G401.6 (cell line): Measurements from ENCODE around the gene FOXN1.

ENCODE experiments used
- FAIRE-seq: peaks from 2 replicates; lab custom pipeline; 2012; peaks lifted over from hg19 to GRCh38; lab: Jason Lieb, UNC

The FOXN1 gene

DNA sequence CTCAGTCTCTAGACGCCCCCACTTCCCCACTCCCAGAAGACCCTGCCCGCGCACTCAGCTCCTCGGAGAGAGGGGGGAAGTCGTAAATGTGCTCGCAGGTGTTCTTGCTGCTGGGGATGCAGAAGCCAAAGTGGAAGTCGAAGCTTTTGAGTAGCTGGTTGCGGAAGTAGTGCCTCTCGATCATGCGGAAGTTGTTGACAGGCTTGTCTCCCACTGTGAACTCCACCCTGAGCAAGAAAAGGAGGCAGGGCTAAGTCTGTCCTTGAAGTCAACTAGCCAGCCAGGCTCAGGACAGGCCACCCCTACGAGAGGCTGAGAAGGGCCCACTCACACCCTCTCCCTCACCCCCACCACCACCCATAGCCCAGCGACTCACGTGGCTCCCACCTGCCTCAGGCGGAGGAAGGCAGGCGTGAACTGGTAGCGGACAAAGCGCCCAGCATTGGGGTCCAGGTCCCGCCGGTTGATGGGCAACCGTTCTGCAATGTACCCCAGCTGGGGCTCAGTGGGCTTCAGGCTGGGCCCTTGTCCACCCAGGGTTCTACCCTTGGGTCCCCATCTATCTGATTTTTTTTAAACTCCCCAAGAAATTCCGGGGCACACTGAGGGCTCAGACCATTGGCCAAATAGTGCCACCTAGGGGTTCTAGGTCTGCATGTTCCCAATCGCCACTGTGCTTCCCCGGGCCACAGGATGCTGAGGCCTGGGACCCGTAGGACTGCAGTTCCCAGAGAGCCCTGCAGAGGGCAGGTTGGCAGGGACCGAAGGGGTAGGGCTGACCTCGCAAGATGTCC lies 41.7 kb downstream of the FOXN1 start:
- FAIRE-seq, result peak; percentile 86

DNA sequence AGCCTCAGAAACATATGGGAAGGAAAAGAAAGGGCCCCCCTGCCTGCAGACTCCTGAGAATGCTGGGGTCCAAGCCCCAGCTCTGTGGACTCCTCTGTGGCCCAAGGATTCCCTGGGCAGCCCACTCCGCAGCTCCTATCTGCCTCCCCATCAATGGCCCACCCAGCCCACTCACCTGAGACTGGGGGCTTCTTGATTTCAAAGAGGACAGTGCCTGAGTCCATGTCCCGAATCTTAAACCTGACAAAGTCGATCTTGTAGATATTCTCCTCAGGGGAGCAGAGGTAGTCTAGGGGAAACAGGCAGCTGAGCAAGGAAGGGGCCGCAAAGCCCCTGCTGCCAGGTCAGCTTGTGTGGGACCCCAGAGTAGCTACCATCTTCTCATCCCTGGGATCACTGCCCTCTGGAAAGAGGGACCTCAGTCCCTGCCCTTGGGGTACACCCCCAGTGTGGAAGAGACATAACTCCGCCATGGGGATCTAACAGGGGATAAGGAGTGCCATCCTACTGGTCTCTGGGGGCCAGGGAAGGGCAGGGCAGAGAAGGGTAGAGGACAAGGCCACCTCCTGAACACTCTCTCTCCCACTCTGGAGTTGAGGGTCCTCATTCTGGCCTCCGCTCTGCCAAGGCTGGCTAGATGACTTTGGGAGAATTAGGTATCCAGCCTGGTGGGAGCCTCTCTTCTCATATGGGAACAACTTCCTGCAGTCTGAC lies 42.4 kb downstream of the FOXN1 start:
- no peak for FAIRE-seq

DNA sequence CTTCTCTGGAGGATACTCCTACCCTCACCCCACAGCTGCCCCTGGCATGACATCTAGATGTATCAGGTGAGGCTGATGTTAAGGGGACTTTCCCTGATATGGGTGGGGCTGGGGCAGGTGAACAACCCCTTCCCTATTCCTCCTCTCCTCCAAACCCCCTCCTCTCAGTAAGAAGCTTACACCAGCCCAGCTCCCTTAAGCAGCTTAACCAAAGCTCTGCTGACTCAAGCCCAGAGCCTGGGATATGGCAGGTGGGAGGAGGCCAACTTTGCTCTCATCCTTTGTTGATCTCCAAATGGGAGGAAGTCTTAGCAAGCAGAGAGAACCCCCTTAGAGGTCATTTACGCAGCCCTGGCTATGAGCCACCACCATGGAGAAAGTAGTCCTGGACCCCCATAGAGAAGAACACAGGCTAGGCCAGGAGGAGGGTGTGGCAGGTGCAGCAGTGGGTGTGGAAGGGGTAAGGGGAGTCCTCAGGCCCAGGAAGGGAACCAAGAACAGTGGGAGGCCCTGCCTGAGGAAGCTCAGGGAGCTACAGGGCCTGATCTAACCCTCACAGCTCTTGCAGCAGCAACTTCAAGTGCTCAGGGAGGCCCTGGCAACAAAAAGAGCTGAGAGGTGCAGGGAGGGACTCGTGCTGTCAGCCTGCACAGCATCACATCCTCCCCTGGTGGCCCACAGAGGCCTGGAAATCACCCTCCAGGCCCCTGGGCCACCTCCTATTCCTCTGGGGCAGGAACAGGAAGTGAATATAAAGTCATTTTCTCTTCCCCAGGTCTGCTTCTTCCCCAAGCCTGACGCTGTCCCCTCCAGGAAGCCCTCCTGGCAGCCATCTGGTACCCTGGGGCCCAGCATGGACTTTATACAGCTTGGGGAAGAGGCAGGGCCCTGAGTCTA lies 43.3 kb downstream of the FOXN1 start:
- FAIRE-seq, result no peak

DNA sequence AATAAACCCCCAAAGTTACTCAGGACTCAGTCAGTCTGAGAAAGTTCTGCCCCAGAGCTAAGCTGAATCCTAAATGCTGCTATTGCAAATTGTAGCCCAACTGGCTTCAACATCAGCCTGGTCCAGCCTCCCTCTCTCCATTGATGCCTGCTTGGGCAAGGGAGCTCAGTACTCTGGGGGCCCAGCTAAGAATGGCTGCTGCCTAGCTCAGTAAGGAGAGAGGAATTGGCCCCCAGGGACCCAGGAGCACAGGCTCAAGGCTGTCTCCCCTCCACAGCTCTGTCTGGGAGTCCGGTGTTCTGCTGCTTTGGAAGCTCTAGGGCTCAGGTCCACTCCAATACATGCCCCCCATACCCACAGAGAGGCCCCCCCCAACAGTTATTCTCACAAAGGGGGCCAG lies 44.7 kb downstream of the FOXN1 start:
- no peak for FAIRE-seq

DNA sequence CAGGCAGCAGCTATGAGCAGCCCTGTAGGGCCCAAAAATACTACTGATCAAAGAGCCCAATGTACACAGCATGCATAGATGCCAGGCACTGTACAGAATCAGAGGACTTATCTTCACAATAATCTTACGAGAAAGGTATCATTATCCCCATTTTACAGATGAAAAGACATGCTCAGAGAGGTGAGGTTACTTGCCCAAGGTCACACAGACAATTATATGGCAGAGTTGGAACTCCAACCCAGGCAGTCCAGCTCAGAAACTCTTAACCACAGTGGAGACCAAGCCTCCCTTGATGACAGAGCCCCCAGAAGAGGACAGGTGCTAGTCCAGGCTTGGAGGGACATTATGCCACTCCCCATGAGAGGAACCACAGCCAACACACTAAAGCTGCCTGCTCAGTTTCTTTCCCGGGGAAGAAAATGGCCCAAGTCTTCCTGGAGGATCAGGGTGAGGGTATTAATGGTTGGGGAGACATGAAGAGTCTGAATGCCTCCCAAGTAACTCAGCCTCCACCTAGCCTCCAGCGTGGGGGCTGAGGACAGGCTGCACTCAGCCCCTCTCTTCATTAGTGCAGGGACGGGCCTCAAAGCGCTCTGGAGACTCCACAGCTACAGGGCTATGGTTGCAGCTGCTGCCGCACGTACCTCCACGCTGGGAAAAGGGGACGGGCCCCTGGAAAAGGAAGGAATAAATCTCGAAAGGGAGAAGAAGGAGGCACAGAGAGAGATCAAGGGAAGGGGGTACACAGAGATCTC lies 45.5 kb downstream of the FOXN1 start:
- FAIRE-seq, result no peak

DNA sequence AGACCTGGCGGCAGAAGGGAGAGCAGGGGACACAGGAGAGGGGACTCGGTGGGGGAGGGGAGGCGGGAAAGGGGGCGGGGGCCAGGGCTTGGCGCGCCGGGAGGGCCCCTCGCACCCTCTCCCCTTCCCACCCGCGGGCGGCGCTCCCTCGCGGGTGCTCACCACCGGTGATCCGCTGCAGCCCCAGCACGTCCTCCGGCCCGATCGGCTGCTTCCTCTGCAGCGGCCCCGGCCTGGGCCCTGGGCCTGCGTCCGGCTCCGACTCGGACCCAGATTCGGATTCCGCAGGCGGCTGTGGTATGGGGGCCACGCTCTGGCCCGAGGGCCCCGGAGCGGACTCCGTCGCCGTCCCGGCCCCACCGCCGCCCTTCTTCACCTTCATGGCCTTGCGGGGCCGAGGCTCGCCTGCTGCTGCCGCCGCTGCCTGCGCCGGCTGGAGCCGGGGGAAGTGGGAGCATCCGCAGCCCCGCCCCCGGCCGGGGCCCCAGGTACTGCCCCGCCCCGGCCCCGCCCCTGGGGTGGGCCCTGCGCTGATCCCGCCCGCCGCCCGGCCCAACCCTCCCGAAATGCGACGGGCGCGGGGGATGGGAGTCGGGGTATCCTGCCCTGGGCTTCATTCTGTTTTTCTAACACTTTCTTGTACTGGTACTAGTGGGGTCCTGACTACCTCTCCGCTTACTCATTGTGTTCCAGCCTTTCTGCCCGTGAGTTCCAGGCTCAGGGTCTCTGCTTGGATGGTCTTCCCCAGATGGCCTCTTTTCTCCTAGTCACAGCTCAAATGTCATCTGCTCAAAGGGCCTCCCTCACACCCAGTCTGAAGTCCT lies 46.2 kb downstream of the FOXN1 start, which contains the start of gene UNC119:
TSS of gene UNC119 (minus strand) at position 449 of the 824 bp plus-strand sequence. CDS start at position 382, 67 bp downstream.
- no peak for FAIRE-seq

DNA sequence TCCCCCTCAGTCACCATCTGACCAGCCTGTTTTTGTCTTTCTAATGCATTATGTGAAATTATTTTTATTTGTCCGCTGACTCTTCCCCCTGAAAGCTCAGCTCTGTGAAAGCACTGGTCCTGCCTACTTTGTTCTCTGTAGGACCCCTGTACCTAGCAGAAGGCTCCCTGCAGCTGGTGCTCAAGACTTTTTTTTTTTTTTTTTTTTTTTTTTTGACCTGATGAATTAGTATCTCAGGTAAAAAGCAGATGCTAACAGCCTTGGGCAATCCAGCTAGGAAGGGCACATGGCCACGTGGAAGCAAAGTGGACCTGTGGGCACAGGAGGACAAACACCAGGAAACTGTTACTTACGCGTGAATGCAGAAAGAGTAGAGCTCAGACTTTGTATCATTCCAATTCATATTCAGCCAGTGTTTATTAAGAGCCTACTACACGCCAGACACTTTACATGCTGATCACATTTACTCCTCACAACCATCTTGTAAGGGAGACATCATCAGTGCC lies 46.9 kb downstream of the FOXN1 start:
- no peak for FAIRE-seq

DNA sequence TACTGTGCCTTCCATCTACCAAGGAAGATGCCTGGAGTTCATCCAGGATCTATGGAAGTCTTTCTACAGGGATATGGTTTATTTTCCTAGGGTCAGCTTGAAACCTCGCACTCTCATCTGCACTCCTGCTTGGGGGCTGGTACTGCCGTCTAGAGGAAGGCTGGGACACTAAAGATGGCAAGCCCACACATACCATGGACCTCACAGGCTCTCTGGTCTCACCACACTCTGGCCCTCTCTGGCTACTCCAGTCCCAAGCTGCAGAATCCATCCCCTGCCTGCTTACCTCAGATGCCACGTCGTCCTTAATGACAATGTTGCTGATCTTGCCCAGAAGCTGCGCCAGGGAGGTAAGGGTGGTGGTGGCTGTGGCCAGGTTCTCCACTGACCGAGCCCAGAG lies 48.4 kb downstream of the FOXN1 start:
- FAIRE-seq, result no peak

DNA sequence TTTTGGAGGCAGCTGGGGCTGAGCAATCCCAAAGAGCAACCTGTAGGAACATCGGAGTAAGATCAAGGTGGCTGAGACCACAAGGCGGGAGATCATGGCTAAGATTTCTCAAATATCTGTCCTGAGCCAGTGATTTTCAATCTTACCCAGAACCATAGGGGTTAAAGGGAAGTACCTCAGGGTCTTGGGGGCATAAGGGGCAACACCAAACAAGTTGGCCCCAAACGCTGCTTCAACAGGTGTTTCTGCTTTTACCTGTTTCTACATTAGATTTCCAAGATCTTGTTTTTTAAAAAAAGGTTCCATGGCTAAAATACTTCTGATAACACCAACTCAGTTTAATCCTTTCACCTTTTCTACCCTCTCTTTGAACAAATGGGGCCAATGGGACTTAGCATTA lies 48.9 kb downstream of the FOXN1 start:
- FAIRE-seq, result no peak

DNA sequence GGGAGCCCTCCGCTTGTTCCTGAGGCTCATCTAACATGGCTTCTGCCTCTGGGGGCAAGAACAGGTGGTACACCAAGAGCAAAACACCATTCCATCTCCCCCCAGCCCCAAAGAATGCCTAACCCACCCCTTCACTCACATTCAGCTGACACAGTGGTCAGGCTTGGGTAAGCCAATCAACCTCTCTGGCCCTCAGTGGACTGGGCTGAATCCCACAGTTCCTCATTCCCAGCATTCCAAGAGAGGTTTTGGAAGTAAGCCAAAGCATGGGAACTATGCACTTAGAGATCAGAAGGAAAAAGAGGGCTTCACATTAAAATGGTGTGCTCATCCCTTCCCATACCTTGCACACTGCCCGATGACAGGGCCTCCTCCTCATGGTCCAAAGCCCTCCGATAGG lies 57.3 kb downstream of the FOXN1 start:
- no peak for FAIRE-seq

DNA sequence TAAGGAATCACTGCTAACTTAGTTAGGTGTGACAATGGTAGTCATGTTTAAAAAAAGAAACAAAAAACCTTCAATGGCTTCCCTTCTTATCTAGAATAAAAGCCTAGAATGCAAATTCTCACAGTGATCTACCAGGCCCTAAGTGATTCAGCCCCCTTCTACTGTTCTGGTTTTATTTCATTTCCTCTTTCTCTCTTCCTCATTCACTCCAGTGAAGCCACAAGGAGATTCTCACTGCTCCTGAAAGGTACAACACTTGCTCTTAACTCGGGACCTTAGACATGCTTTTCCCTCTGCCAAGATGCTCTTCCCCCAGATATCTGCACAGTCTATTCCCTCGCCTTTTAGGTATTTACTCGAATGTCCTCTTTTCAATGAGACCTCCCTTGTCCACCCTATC lies 61.5 kb downstream of the FOXN1 start:
- FAIRE-seq, result no peak

DNA sequence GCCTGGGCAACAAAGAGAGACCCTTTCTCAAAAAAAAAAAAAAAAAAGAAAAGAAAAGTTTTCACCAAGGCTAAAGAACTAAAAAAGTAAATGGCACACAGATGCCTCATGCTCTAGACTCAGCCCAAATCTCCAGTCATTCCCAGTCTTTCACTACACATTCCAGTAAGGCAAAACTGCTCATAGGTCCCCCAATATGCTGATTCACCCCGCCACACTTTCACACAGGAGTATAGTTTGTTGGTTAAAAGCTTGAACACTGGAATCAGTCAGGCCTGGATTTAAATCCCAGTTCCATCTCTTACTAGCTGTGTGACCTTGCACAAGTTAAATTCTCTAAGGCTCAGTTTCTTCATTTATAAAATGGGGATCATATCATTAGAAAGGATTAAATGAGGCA lies 63.3 kb downstream of the FOXN1 start:
- no peak for FAIRE-seq

DNA sequence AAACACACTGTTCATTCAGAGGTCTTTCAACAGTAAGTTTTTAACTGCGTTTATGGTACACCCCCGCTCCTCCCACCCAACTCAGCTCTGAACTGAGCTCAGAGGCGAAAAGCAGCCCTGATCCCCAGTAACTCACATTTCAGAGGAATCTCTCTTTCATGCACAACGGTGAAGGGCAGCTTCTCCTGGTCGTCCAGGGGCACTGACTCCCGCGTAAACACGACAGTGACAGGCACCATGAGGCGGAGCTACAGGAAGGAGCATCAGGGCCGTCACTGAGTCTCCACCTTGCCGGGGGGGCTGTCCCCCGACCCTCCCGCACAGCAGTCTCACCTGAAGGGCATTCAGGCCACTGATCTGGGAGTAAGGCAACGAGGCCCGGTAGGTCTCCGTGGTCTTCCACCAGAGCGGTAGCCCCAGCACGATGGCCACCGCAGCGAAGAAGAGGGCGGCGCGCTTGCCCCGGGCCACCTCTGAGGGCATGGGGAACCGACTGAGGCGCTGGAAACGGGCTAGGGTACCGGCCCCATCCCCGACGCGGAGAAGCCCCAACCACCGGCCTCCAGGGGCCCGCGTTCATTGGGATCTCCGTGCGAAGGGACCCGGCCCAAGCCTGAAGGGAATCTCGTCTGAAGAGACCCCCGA lies 64.7 kb downstream of the FOXN1 start:
- FAIRE-seq, result no peak

DNA sequence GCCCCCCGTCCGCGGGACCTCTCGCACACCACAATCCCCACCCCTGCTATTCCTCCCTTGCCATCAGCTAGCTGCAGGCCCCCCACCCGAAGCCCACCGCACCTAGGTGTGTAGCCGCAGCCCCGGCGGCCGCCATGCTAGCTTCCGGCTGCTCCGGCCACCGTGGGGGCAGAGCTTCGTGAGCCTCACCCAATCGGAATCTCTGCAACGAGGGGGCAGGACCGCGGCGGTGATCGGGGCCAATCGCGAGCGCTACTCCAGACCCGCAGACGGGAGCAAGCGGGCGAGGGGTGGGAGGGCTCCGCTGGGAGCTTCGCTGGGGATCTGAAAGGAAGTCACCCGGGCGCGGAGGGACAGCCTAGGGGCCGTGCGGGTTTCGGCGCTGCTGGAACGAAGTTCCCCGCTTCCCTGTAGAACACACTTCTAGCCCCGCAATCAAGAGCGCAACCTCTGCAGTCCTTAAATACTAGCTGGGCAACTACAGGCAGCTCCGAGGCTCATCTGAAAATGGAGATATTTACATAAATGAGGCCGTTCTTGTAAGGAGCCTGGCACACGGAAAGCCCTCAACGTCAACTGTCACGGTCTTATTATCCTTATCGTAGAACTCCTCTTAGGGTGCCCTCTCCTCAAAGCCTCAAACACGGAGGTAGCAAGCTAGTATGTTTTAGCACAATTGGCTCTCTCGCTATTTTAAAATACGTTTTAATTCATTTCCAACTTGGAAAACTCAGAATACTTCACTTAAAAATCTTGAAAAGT lies 65.4 kb downstream of the FOXN1 start, which contains the start of gene PIGS:
TSS of gene PIGS (minus strand) at position 164 of the 762 bp plus-strand sequence. CDS start at position 136, 28 bp downstream.
- FAIRE-seq, result peak; percentile 72

DNA sequence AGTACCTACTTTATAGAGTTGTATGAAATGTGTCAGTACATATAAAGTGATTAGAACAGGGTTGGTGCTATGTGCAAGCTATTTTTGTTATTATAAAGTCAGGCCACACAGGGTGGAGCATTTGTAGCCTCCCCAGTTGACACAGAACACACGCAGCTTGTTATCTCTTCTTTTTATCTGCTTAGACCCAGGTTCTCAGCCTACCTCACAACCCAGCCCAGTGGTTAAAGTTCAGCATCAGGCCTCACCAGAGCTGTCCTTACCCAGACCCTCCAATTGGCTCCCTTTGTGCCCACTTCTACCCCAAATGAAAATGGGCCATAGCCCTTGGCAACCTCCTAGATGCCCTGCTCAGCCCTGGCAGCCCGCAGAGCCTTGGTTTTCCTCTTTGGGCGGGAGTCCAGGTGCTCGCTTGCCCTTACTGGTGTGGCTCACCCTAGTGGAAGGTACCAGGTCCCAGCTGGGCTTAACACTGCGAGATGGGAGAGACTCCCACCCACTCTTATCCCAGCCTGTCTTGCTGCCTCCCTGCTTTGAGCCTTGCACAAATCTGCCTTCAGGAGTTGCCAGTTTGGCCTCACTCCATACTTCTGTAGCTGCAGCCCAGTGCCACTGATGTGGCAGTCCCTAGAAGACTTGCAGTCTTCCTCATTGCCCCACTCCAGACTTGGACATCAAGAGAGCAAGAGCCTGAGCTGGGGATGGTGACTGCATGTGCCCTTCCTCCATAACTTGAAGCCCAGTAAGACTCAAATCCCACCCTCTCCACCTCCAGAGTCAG lies 66.3 kb downstream of the FOXN1 start:
- no peak for FAIRE-seq

DNA sequence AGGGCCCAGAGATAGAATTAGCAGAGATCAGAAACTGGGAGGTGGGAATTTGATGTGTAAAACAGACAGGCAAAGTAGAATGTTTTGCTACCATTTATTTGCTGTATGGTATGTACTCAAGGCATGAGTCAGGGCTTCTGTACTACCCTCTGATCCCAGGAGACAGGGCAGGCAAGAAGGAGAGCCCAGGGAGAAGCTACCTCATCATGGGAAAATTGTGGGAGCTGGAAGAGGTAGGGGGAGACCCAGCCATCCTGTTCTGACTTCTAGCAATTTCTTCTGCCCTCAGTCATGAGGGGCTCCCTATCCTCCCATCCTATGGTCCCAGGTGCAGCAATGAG lies 66.9 kb downstream of the FOXN1 start:
- no peak for FAIRE-seq

DNA sequence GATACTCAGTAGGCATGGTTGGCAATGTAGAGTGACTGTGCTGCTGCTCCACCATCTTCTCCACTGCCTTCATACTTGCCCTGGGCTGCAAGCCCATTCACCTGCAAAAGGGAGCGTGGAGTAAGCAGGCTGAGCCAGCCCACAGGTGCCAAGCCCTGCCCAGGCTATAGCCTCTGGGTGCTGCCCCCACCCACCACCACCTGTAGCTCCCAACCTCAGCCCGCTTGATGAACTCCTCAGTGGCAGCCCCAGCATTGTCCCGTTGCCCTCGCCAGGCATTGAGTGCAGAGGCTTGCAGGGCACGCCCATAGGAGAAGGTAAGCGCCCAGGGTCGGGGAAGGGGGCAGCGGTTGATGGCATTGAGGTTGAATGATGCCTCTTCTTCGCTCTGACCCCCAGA lies 67.4 kb downstream of the FOXN1 start:
- FAIRE-seq, result no peak

DNA sequence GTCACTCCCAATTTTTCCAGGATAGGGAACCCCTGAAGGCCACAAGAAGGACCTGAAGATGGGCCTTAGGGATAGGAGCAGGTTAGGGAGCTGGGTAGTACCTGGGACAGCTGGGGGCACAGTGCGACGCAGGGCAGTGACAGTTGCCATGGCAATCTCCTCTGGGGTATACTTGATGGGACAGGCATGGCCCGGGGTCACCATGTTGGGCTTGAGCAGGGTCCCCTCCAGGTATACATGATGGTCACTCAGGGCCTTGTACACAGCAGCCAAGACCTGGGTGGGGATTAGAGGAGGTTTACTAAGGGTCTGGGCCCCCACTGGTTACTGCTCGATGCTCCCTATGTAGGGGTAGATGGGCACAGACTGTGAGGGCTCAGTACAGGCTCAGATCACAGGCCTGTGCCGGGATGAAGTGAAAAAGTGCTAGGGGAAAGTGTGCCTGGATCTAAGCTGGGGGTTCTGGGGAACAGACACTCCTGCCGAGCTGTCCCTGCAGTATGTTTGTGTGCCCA lies 67.9 kb downstream of the FOXN1 start:
- FAIRE-seq, result no peak

DNA sequence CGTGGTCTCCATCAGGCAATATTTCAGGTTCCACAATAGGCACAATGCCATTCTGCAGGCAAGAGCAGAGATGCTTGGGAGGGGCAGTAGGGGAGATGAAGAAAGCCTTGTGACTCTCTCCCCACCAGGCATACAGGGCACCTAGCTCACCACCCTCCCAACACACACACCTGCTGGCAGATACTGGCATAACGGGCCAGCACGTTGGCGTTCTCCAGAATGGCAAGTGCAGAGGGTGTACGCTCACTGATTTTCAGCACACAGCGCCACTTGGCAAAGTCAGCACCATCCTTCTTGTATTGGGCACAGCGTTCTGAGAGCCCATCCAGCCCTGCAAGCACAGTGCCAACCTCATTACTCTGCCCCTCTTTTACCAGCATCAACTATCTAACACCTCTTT lies 68.4 kb downstream of the FOXN1 start:
- FAIRE-seq, result no peak
